HepG2 (cell line): ENCODE data around the gene DPH2. TPM values are rescaled to one million over a fixed set of nuclear protein-coding genes. Genes with fewer than 3 reads are reported as not detected.
A peak's percentile ranks its signal among the peaks of the same experiment; 100 is the strongest.

Source experiments
- ATAC-seq: fragments of 200-7000 bp; cut with Tn5 transposase; 3 replicates; pipeline ENCODE4 v1.9.1; 2020; ENCODE audit warnings: mild to moderate bottlenecking, moderate library complexity
- BruUV-seq: library from RNA; stranded (reverse); fragments of 400-500 nt; replicated peaks from 2 replicates; lab custom pipeline; 2021; lab: Mats Ljungman, UMichigan
- CTCF ChIA-PET: fragments of 300-600 bp; formaldehyde crosslinking; extraction: SDS; loops from one replicate; lab custom pipeline; 2021; ENCODE audit warnings: low total read pairs, inconsistent platforms, low intra/inter-chr PET ratio; lab: Yijun Ruan, JAX
- POLR2A ChIA-PET: fragments of 350-600 bp; sonication (Branson Sonifier 250); formaldehyde crosslinking; loops from one replicate; lab custom pipeline; 2020; ENCODE audit warnings: antibody characterized with exemption, inconsistent platforms; lab: Yijun Ruan, JAX
- DNase-seq: peaks from one replicate; pipeline ENCODE4 v3.0.0-alpha.2; 2015; ENCODE audit warnings: low spot score
- FAIRE-seq: peaks from 3 replicates; lab custom pipeline; 2011; peaks lifted over from hg19 to GRCh38; lab: Jason Lieb, UNC
- H2AFZ ChIP-seq: one replicate; pipeline ENCODE4 v1.6.1; 2011; ENCODE audit warnings: low read length, inconsistent platforms
- H3K27ac ChIP-seq: fragments of 300-600 bp; 3 replicates; pipeline ENCODE4 v1.8.0; 2011; ENCODE audit warnings: mixed run types, mild to moderate bottlenecking, mixed read lengths, low read length, inconsistent platforms; ENCODE audit not compliant: insufficient read depth; ENCODE audit errors: extremely low read length
- H3K27me3 ChIP-seq, 2 experiments: fragments of 200-600 bp in 1 of 2; 2 replicates in 1 of 2; 3 replicates in 1 of 2; pipeline versions ENCODE4 v1.6.0 to v1.8.0; 2011; ENCODE audit warnings: low read length in 2 of 2, mild to moderate bottlenecking in 2 of 2, moderate library complexity in 2 of 2, inconsistent platforms in 1 of 2; ENCODE audit not compliant: insufficient read depth in 2 of 2, control insufficient read depth in 1 of 2
- H3K36me3 ChIP-seq, 2 experiments: fragments of 200-600 bp in 1 of 2; replicated peaks in 1 of 2; 2 replicates in 1 of 2; 3 replicates in 1 of 2; pipeline versions ENCODE4 v1.5.1 to v1.8.0; 2011; ENCODE audit warnings: low read length in 2 of 2, inconsistent platforms in 1 of 2; ENCODE audit not compliant: insufficient read depth in 2 of 2, control insufficient read depth in 1 of 2
- H3K4me1 ChIP-seq: 2 replicates; pipeline ENCODE4 v1.5.1; 2012; ENCODE audit warnings: low read length, inconsistent platforms; ENCODE audit not compliant: insufficient read depth
- H3K4me2 ChIP-seq: 2 replicates; pipeline ENCODE4 v1.6.0; 2011; ENCODE audit warnings: low read depth, low read length, inconsistent platforms
- H3K4me3 ChIP-seq, 3 experiments: fragments of 200-600 bp in 1 of 3; sonication (generic), shearing (Covaris generic) in 1 of 3; replicated peaks in 1 of 3; 2 replicates each; pipeline ENCODE4 v1.5.1; 2011 to 2016; ENCODE audit warnings: low read length in 3 of 3, inconsistent platforms in 2 of 3, low read depth in 2 of 3, mild to moderate bottlenecking in 2 of 3, control low read depth in 1 of 3, mixed read lengths in 1 of 3; ENCODE audit not compliant: insufficient read depth in 1 of 3
- H3K79me2 ChIP-seq: one replicate; pipeline ENCODE4 v1.6.1; 2011; ENCODE audit warnings: low read length, inconsistent platforms; ENCODE audit not compliant: insufficient read depth
- H3K9ac ChIP-seq: 2 replicates; pipeline ENCODE4 v1.6.0; 2011; ENCODE audit warnings: mild to moderate bottlenecking, low read depth, low read length, inconsistent platforms; ENCODE audit not compliant: insufficient read depth
- H3K9me3 ChIP-seq: 2 replicates; pipeline ENCODE4 v1.5.1; 2012; ENCODE audit warnings: mild to moderate bottlenecking, low read length
- H4K20me1 ChIP-seq: 2 replicates; pipeline ENCODE4 v1.6.0; 2011; ENCODE audit warnings: inconsistent platforms, mild to moderate bottlenecking, low read length, moderate library complexity; ENCODE audit not compliant: insufficient read depth
- BORCS8-MEF2B ChIP-seq: sonication (generic); formaldehyde crosslinking; IDR thresholded peaks from 2 replicates; pipeline ENCODE4 v1.8.0; 2022; ENCODE audit warnings: mild to moderate bottlenecking, missing genetic modification reagents
- ETV5 ChIP-seq: IDR thresholded peaks from 2 replicates; pipeline ENCODE4 v1.6.1; 2018; ENCODE audit warnings: missing biosample characterization, missing genetic modification reagents, inconsistent platforms, borderline replicate concordance
- NFAT5 ChIP-seq: sonication (generic); formaldehyde crosslinking; IDR thresholded peaks from 2 replicates; pipeline ENCODE4 v1.4.0; 2020; ENCODE audit warnings: missing genetic modification reagents
- NFRKB ChIP-seq: fragments of 450-650 bp; IDR thresholded peaks from 2 replicates; pipeline ENCODE4 v1.6.1; 2017
- SP5 ChIP-seq: IDR thresholded peaks from 2 replicates; pipeline ENCODE4 v1.6.1; 2016; ENCODE audit warnings: low read depth, borderline replicate concordance
- STAT5B ChIP-seq: sonication (generic); formaldehyde crosslinking; IDR thresholded peaks from 2 replicates; pipeline ENCODE4 v1.4.0; 2020; ENCODE audit warnings: missing genetic modification reagents
- TARDBP ChIP-seq: sonication (generic); formaldehyde crosslinking; IDR thresholded peaks from 2 replicates; pipeline ENCODE4 v1.8.0; 2022; ENCODE audit warnings: mild to moderate bottlenecking, missing genetic modification reagents
- ZNF446 ChIP-seq: sonication (generic); formaldehyde crosslinking; IDR thresholded peaks from 2 replicates; pipeline ENCODE4 v1.5.0; 2020; ENCODE audit warnings: mild to moderate bottlenecking, missing genetic modification reagents
- ZNF580 ChIP-seq: IDR thresholded peaks from 2 replicates; pipeline ENCODE4 v1.6.1; 2016; ENCODE audit warnings: low read depth, borderline replicate concordance
- ZNF607 ChIP-seq: sonication (generic); formaldehyde crosslinking; IDR thresholded peaks from 2 replicates; pipeline ENCODE4 v1.5.1; 2020; ENCODE audit warnings: missing genetic modification reagents, mild to moderate bottlenecking, borderline replicate concordance
- ZNF687 ChIP-seq: sonication (generic); formaldehyde crosslinking; IDR thresholded peaks from 2 replicates; pipeline ENCODE4 v1.5.1; 2020; ENCODE audit warnings: mild to moderate bottlenecking, missing genetic modification reagents, moderate library complexity
- ZNF776 ChIP-seq: sonication (generic); formaldehyde crosslinking; IDR thresholded peaks from 2 replicates; pipeline ENCODE4 v1.4.0; 2020; ENCODE audit warnings: mild to moderate bottlenecking, missing genetic modification reagents
- WGBS: methylation state at CpG from one replicate; pipeline ENCODE4 v1.1.6; 2017; ENCODE audit warnings: low lambda C conversion rate; 5-methylcytosine and 5-hydroxymethylcytosine counted together
- in situ Hi-C: cut with HindIII; loops from 2 replicates; pipeline ENCODE4 v1.10.0; 2017; ENCODE audit warnings: low pct_unique_long_range_greater_than_20kb; ENCODE audit not compliant: extremely low pct_ligation_motif_present
- intact Hi-C: fragments of 100-400 bp; cut with micrococcal nuclease; formaldehyde crosslinking; loops from one replicate; pipeline ENCODE4 v1.10.0; 2022; ENCODE audit not compliant: unreplicated experiment
- polyA plus RNA-seq, 8 experiments: library from polyadenylated mRNA; depleted of rRNA in 3 of 8; stranded (reverse) in 7 of 8; unstranded in 1 of 8; fragments of >200 nt; fragmentation: Illumina TruSeq in 4 of 8; extraction: Trizol in 4 of 8; gene quantifications; 2 replicates each; pipeline versions ENCODE4 v1.2.1 to v1.2.3, GENCODE V29; 2011 to 2016; ENCODE audit warnings: low read depth in 4 of 8, missing spikeins in 1 of 8, mixed read lengths in 1 of 8; ENCODE audit not compliant: insufficient read depth in 1 of 8
- total RNA-seq, 5 experiments: library from RNA; depleted of rRNA; stranded (reverse); fragments of >200 nt; fragmentation: Illumina TruSeq; extraction: Trizol; gene quantifications; 2 replicates each; pipeline ENCODE4 v1.2.3, GENCODE V29; 2016; ENCODE audit warnings: low read depth in 1 of 5
- TF ChIP-seq, protein P1 (sequence below): sonication (generic); formaldehyde crosslinking; IDR thresholded peaks from 2 replicates; pipeline ENCODE4 v1.4.0; 2020; ENCODE audit warnings: missing genetic modification reagents

The DPH2 gene
- total and polyA plus RNA-seq, 2 of the 13 experiments (the other 11 are each of a cell fraction or from before 2014, with no cell fraction given), result 32.2 to 38.3 TPM

GRCh38 chr1:43986712-43987111 lies 16.9 kb downstream of the DPH2 start:
- Histone ChIP-seq H3K4me2 (peak overlapping the region; percentile 60), H4K20me1 (no peaks in the 10 kb centered on the region), H3K9me3 (no peaks in the 10 kb centered on the region), H3K27me3 (no peaks in the 10 kb centered on the region), H3K4me1 (peaks cover 63% of the 10 kb centered on the region), H3K9ac (0 out of 2 replicates have a peak overlapping the region, but pooled peaks have one; percentile 50), H3K4me3 (peak overlapping the region in 1 of 3 experiments; percentile 46; a peak in 2 of 6 replicates), H3K36me3 (peaks cover 17 to 35% of the 10 kb centered on the region in 2 experiments; a peak in 4 of 5 replicates), H3K79me2 (peaks cover 10% of the 10 kb centered on the region), H2AFZ (no peak overlapping the region), H3K27ac (peak overlapping the region; percentile 62)
- ChIA-PET POLR2A (interaction anchor here (2.3 to 4.3 kb wide), 3 partner anchors 9 to 39 kb away, joined by 8 to 32 read pairs (median 20); partner anchors contain the start of genes ATP6V0B, B4GALT2 and IPO13), CTCF (no interaction called here)
- ATAC-seq (peak; percentile 46), FAIRE-seq (peak; percentile 8), DNase-seq (no peak)
- intact Hi-C loops (no loop called here), in situ Hi-C loops (no loop called here)
- BruUV-seq, result no TSS peak
- WGBS, result 40% methylated on average over 6 of the region's 6 CpGs
- TF ChIP-seq ETV5 (no peak), NFRKB (no peak), STAT5B (CRISPR knock-in tag) (no peak), ZNF446 (no peak), ZNF776 (no peak), ZNF580 (CRISPR knock-in tag) (no peak), BORCS8-MEF2B (CRISPR knock-in tag) (peak; percentile 45; the same call in 1 of the 2 replicates), TARDBP (0 out of 2 replicates have a peak, but pooled peaks have one; percentile 34), SP5 (CRISPR knock-in tag) (no peak), ZNF687 (CRISPR knock-in tag) (peak; percentile 60), NFAT5 (CRISPR knock-in tag) (no peak), ZNF607 (0 out of 2 replicates have a peak, but pooled peaks have one; percentile 39)
- TF ChIP-seq, protein P1, sequence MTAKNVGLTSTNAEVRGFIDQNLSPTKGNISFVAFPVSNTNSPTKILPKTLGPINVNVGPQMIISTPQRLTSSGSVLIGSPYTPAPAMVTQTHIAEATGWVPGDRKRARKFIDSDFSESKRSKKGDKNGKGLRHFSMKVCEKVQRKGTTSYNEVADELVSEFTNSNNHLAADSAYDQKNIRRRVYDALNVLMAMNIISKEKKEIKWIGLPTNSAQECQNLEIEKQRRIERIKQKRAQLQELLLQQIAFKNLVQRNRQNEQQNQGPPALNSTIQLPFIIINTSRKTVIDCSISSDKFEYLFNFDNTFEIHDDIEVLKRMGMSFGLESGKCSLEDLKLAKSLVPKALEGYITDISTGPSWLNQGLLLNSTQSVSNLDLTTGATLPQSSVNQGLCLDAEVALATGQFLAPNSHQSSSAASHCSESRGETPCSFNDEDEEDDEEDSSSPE (CRISPR knock-in tag), result no peak
